LNCAP (cell line): ENCODE data around the gene TAF6.

Experiments used
- CTCF ChIP-seq: fragments of 450-650 bp; IDR thresholded peaks from 2 replicates; pipeline ENCODE4 v1.5.1; 2017; ENCODE audit warnings: mild to moderate bottlenecking

The TAF6 gene

GRCh38 chr7:100154651-100155491, 35.7 kb upstream of the TAF6 start:
- TF ChIP-seq CTCF: no peak

GRCh38 chr7:100153708-100154535, 34.8 kb upstream of the TAF6 start:
- no peak for TF ChIP-seq CTCF

- no peak for TF ChIP-seq CTCF
Observed at GRCh38 chr7:100152937-100153666, 33.9 kb upstream of the TAF6 start.

GRCh38 chr7:100152404-100152803, 33.2 kb upstream of the TAF6 start:
- TF ChIP-seq CTCF: no peak

GRCh38 chr7:100148559-100149328, 29.6 kb upstream of the TAF6 start, which contains the start of gene LAMTOR4:
TSS of gene LAMTOR4 (plus strand) at chr7:100148918. CDS start at chr7:100148973, 55 bp downstream.
- no peak for TF ChIP-seq CTCF

- TF ChIP-seq CTCF: no peak
Observed at GRCh38 chr7:100148225-100148558, 29.0 kb upstream of the TAF6 start.

- TF ChIP-seq CTCF: no peak
Observed at GRCh38 chr7:100147278-100147677, 28.1 kb upstream of the TAF6 start.
